Left forelimb (tissue), 1 donor: ENCODE results near the gene CD4.
"Not testable (repeated sequence)": the region's sequence is repeated elsewhere in the genome, so short reads cannot be mapped to it uniquely, and the experiment has no call there.

Experiments used
- DNase-seq: peaks from one replicate; pipeline ENCODE4 v3.0.0-alpha.2; 2018; ENCODE audit warnings: low spot score

Gene CD4

GRCh38 chr12:6868211-6869048 lies 79.1 kb downstream of the CD4 start:
- DNase-seq, result no peak

- DNase-seq, result peak; percentile 81
These were observed 80.0 kb downstream of the CD4 start for GRCh38 chr12:6869049-6870021.

GRCh38 chr12:6870304-6870703 lies 81.0 kb downstream of the CD4 start:
- DNase-seq, result not testable (repeated sequence)
